Keratinocyte (primary cell): Measurements from ENCODE around the gene AARSD1. TPM values are rescaled to one million over a fixed set of nuclear protein-coding genes. Genes with fewer than 3 reads are reported as not detected.
"Not testable (repeated sequence)": the region's sequence is repeated elsewhere in the genome, so short reads cannot be mapped to it uniquely, and the experiment has no call there.

ENCODE experiments used
- DNase-seq: peaks from one replicate; pipeline ENCODE4 v3.0.0-alpha.2; 2011; ENCODE audit warnings: low read depth, missing footprints, low spot score
- FAIRE-seq: peaks from 2 replicates; lab custom pipeline; 2011; peaks lifted over from hg19 to GRCh38; lab: Jason Lieb, UNC
- H2AFZ ChIP-seq: 2 replicates; pipeline ENCODE4 v1.6.0; 2012; ENCODE audit warnings: low read length, control low read depth, inconsistent platforms; ENCODE audit not compliant: control insufficient read depth
- H3K27ac ChIP-seq: 2 replicates; pipeline ENCODE4 v1.5.1; 2011; ENCODE audit warnings: low read length; ENCODE audit not compliant: control insufficient read depth, insufficient read depth
- H3K27me3 ChIP-seq: 3 replicates; pipeline ENCODE4 v1.6.0; 2011; ENCODE audit warnings: low read length; ENCODE audit not compliant: control insufficient read depth, insufficient read depth; ENCODE audit errors: extremely low read depth
- H3K36me3 ChIP-seq, 2 experiments: 2 replicates in 1 of 2; 3 replicates in 1 of 2; pipeline ENCODE4 v1.5.1; 2011; ENCODE audit warnings: low read length in 2 of 2, mild to moderate bottlenecking in 1 of 2; ENCODE audit not compliant: control insufficient read depth in 2 of 2, insufficient read depth in 2 of 2; ENCODE audit errors: extremely low read depth in 1 of 2
- H3K4me1 ChIP-seq: 3 replicates; pipeline ENCODE4 v1.5.1; 2011; ENCODE audit warnings: low read length; ENCODE audit not compliant: control insufficient read depth, insufficient read depth; ENCODE audit errors: extremely low read depth
- H3K4me2 ChIP-seq: 3 replicates; pipeline ENCODE4 v1.6.0; 2011; ENCODE audit warnings: low read depth, low read length; ENCODE audit not compliant: control insufficient read depth, insufficient read depth; ENCODE audit errors: extremely low read depth
- H3K4me3 ChIP-seq, 3 experiments: fragments of 200-600 bp in 1 of 3; sonication (generic) in 1 of 3; 2 replicates in 2 of 3; 3 replicates in 1 of 3; pipeline ENCODE4 v1.5.1; 2011 to 2016; ENCODE audit warnings: low read length in 3 of 3, mild to moderate bottlenecking in 3 of 3, control low read depth in 2 of 3, inconsistent platforms in 1 of 3, low read depth in 1 of 3, mixed read lengths in 1 of 3, mixed run types in 1 of 3, moderate library complexity in 1 of 3; ENCODE audit not compliant: control insufficient read depth in 2 of 3, insufficient read depth in 2 of 3; ENCODE audit errors: extremely low read depth in 1 of 3
- H3K79me2 ChIP-seq: 2 replicates; pipeline ENCODE4 v1.6.0; 2012; ENCODE audit warnings: low read length; ENCODE audit not compliant: control insufficient read depth, insufficient read depth
- H3K9ac ChIP-seq: 3 replicates; pipeline ENCODE4 v1.6.0; 2011; ENCODE audit warnings: low read length; ENCODE audit not compliant: control insufficient read depth, insufficient read depth; ENCODE audit errors: extremely low read depth
- H3K9me1 ChIP-seq: 3 replicates; pipeline ENCODE4 v1.6.0; 2011; ENCODE audit warnings: low read length; ENCODE audit not compliant: control insufficient read depth, insufficient read depth; ENCODE audit errors: extremely low read depth
- H3K9me3 ChIP-seq: 2 replicates; pipeline ENCODE4 v1.5.1; 2012; ENCODE audit warnings: low read depth, low read length; ENCODE audit not compliant: control insufficient read depth
- H4K20me1 ChIP-seq: 3 replicates; pipeline ENCODE4 v1.6.0; 2011; ENCODE audit warnings: low read length; ENCODE audit not compliant: control insufficient read depth, insufficient read depth; ENCODE audit errors: extremely low read depth
- CTCF ChIP-seq, 3 experiments: IDR thresholded peaks in 1 of 3; conservative IDR thresholded peaks in 1 of 3; optimal IDR thresholded peaks in 1 of 3; 2 replicates in 2 of 3; 3 replicates in 1 of 3; pipeline versions ENCODE3 to v1.5.1; 2011; ENCODE audit warnings: low read length in 3 of 3, mild to moderate bottlenecking in 3 of 3, moderate library complexity in 2 of 3, control low read depth in 1 of 3, inconsistent platforms in 1 of 3; ENCODE audit not compliant: insufficient read depth in 2 of 3; ENCODE audit errors: extremely low read depth in 1 of 3
- EZH2 ChIP-seq: IDR thresholded peaks from one replicate; pipeline ENCODE4 v1.6.1; 2012; ENCODE audit warnings: inconsistent platforms, mild to moderate bottlenecking, low read length, moderate library complexity
- dilution Hi-C: fragments of 300-500 bp; cut with MboI; formaldehyde crosslinking; loops from one replicate; pipeline ENCODE4 v1.7.0; 2020; ENCODE audit warnings: low sequenced_read_pairs; ENCODE audit not compliant: extremely low pct_ligation_motif_present
- polyA plus RNA-seq, 5 experiments: library from polyadenylated mRNA; depleted of rRNA in 3 of 5; stranded (reverse) in 3 of 5; stranded (forward) in 1 of 5; unstranded in 1 of 5; fragments of >200 nt; gene quantifications; 1 replicate in 1 of 5; 2 replicates in 3 of 5; 3 replicates in 1 of 5; pipeline versions ENCODE4 v1.2.1 to v1.2.3, GENCODE V29; 2011 to 2012; ENCODE audit warnings: missing spikeins in 2 of 5, low read depth in 1 of 5, low replicate concordance in 1 of 5

The AARSD1 gene
- polyA plus RNA-seq, 1 donor (not counting 4 experiments of a cell fraction or from before 2014, with no cell fraction given) = 49.3 TPM

- TF ChIP-seq EZH2 (no peak), CTCF (optimal IDR thresholded peaks at IDR 0.05 in 1 of 3, IDR thresholded peaks at IDR 0.05 in 1 of 3, conservative IDR thresholded peaks at IDR 0.05 in 1 of 3; ENCODE audit: extremely low read depth in 1 of 3, insufficient read depth in 2 of 3, low read length in 3 of 3) (no peak)
- DNase-seq (no peak), FAIRE-seq (no peak)
- Histone ChIP-seq H3K79me2 (no peaks in the 10 kb centered on the region), H3K9ac (no peak overlapping the region), H2AFZ (no peak overlapping the region), H3K4me2 (no peak overlapping the region), H3K9me3 (no peaks in the 10 kb centered on the region), H3K4me1 (no peaks in the 10 kb centered on the region), H3K36me3 (no peaks in the 10 kb centered on the region), H3K27ac (no peak overlapping the region), H4K20me1 (no peaks in the 10 kb centered on the region), H3K27me3 (no peaks in the 10 kb centered on the region), H3K9me1 (no peaks in the 10 kb centered on the region), H3K4me3 (no peak overlapping the region)
- dilution Hi-C loops = no loop called here
Observed at GRCh38 chr17:42920106-42920900, 44.0 kb downstream of the AARSD1 start.

GRCh38 chr17:42919522-42920077, 44.7 kb downstream of the AARSD1 start:
- H3K4me3 ChIP-seq, H3K9me3 ChIP-seq, H3K4me1 ChIP-seq, dilution Hi-C loops, FAIRE-seq, H3K9ac ChIP-seq, H3K36me3 ChIP-seq, H3K79me2 ChIP-seq, H3K27ac ChIP-seq, H3K27me3 ChIP-seq, H3K4me2 ChIP-seq, H4K20me1 ChIP-seq, H2AFZ ChIP-seq, H3K9me1 ChIP-seq, DNase-seq: not testable (repeated sequence)
